ENCODE data around the gene STING1. TPM values are rescaled to one million over a fixed set of nuclear protein-coding genes. Genes with fewer than 3 reads are reported as not detected.

STING1 gene
- total and polyA plus RNA-seq, 2 donors (not counting 1 experiment from before 2014, with no cell fraction given): 70.2 to 78.4 TPM

DNA sequence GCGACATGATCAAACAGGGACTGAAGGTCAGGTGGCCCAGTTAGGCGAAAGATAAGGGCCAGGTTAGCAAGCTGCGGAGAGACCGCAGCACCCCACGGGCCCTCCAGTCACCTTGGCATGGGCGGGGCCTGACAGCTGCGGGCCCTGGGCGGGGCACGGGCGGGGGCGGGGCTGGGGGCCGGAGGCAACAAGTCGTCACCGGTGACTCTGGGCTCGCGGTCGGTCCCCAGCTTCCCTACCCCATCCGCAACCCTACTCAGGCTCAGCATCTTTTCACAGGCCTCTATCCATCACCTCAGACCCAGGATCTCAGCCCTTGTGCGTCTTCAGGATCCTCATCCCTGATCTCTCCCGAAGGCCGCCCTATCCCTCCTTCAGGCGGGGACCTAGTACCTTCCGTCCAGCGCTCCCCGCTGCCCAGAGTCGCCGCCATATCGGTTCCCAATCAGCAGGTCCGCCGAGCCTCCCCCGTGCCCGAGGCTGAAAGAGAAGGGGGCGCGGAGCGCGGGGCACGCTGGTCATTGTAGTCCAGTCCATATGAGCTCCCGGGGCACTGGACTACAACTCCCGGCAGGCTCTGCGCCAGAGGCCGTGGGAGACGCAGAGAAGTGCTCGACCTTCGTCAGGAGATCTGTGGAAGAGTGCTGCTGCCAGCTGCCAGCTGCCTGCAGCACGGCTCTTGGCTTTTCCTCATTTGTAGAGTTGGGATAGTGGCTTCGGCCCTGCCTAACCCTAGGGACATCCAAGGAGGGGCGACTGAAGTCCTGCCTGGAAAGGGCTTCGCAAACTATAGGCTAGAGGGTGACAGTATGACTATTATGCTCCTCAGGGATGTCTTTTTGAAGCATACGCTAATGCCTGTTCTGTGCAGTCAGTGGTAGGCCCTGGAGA is 43.3 kb downstream of the STING1 start, which contains the start of gene DNAJC18:
DNAJC18 (minus strand) TSS at position 513 of the 891 bp plus-strand sequence; CDS start at position 433, 80 bp downstream.
- Histone ChIP-seq H3K4me2 (ENCODE audit: extremely low read depth, insufficient read depth, low read length) (peak within 1 kb of the TSS; percentile 93), H3K4me1 (ENCODE audit: control insufficient read depth, extremely low read depth, insufficient read depth, low read length) (peaks cover 7% of the 10 kb centered on the region), H3K36me3 (ENCODE audit: control insufficient read depth, insufficient read depth, low read length) (no peaks in the 10 kb centered on the region), H3K27me3 (ENCODE audit: control insufficient read depth, insufficient read depth, low read length) (no peaks in the 10 kb centered on the region), H3K4me3 (replicated peaks in 1 of 4; ENCODE audit: control extremely low read depth in 1 of 4, insufficient read depth in 1 of 4, low read depth in 3 of 4, low read length in 4 of 4) (peak within 1 kb of the TSS; percentile 70 to 98 (median 82)), H4K20me1 (ENCODE audit: control insufficient read depth, extremely low read depth, insufficient read depth, low read length) (no peaks in the 10 kb centered on the region), H3K27ac (ENCODE audit: insufficient read depth, low read length) (peak within 1 kb of the TSS; percentile 95), H3K9me3 (ENCODE audit: control insufficient read depth, insufficient read depth, low read depth, low read length) (no peaks in the 10 kb centered on the region), H2AFZ (ENCODE audit: low read length) (peak within 1 kb of the TSS; percentile 100), H3K79me2 (ENCODE audit: control insufficient read depth, insufficient read depth, low read length) (no peaks in the 10 kb centered on the region), H3K9ac (ENCODE audit: insufficient read depth, low read length) (peak within 1 kb of the TSS; percentile 95)
- no peak for TF ChIP-seq EZH2 (IDR thresholded peaks at IDR 0.05; ENCODE audit: low read length, missing control alignments)
- TF ChIP-seq, protein P1, sequence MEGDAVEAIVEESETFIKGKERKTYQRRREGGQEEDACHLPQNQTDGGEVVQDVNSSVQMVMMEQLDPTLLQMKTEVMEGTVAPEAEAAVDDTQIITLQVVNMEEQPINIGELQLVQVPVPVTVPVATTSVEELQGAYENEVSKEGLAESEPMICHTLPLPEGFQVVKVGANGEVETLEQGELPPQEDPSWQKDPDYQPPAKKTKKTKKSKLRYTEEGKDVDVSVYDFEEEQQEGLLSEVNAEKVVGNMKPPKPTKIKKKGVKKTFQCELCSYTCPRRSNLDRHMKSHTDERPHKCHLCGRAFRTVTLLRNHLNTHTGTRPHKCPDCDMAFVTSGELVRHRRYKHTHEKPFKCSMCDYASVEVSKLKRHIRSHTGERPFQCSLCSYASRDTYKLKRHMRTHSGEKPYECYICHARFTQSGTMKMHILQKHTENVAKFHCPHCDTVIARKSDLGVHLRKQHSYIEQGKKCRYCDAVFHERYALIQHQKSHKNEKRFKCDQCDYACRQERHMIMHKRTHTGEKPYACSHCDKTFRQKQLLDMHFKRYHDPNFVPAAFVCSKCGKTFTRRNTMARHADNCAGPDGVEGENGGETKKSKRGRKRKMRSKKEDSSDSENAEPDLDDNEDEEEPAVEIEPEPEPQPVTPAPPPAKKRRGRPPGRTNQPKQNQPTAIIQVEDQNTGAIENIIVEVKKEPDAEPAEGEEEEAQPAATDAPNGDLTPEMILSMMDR (conservative IDR thresholded peaks at IDR 0.05 in 1 of 2, IDR thresholded peaks at IDR 0.05 in 1 of 2; ENCODE audit: low read depth in 1 of 2, low read length in 2 of 2): no peak
- peak; percentile 83 to 90 for DNase-seq (ENCODE audit: low read depth in 2 of 2)

DNA sequence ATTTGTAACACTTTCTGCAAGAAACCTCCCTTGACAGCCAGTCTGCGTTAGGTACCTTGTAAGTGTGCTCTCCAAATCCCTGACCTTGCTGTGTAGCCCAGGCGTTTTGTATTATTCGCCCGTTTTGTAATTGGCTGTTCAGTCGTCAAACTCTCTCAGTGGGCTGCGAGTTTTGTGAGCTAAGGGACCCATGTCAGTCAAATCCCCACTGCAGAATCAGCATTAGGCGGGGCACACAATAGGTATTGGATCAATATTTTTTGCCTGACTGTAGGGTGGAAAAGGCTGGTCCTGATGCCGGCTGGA is 43.9 kb downstream of the STING1 start:
- H3K9me3 ChIP-seq (ENCODE audit: control insufficient read depth, insufficient read depth, low read depth, low read length): no peaks in the 10 kb centered on the region
- H3K4me2 ChIP-seq (ENCODE audit: extremely low read depth, insufficient read depth, low read length): peak overlapping the region; percentile 93
- no peaks in the 10 kb centered on the region for H3K27me3 ChIP-seq (ENCODE audit: control insufficient read depth, insufficient read depth, low read length)
- TF ChIP-seq, protein P1 (conservative IDR thresholded peaks at IDR 0.05 in 1 of 2, IDR thresholded peaks at IDR 0.05 in 1 of 2; ENCODE audit: low read depth in 1 of 2, low read length in 2 of 2): no peak
- TF ChIP-seq EZH2 (IDR thresholded peaks at IDR 0.05; ENCODE audit: low read length, missing control alignments): no peak
- H2AFZ ChIP-seq (ENCODE audit: low read length): peak overlapping the region; percentile 73
- H3K9ac ChIP-seq (ENCODE audit: insufficient read depth, low read length): peak overlapping the region; percentile 32
- no peaks in the 10 kb centered on the region for H3K79me2 ChIP-seq (ENCODE audit: control insufficient read depth, insufficient read depth, low read length)
- no peak for DNase-seq (ENCODE audit: low read depth in 2 of 2)
- H3K36me3 ChIP-seq (ENCODE audit: control insufficient read depth, insufficient read depth, low read length): no peaks in the 10 kb centered on the region
- H3K4me1 ChIP-seq (ENCODE audit: control insufficient read depth, extremely low read depth, insufficient read depth, low read length): peaks cover 6% of the 10 kb centered on the region
- no peak overlapping the region for H3K27ac ChIP-seq (ENCODE audit: insufficient read depth, low read length)
- H4K20me1 ChIP-seq (ENCODE audit: control insufficient read depth, extremely low read depth, insufficient read depth, low read length): no peaks in the 10 kb centered on the region
- H3K4me3 ChIP-seq (replicated peaks in 1 of 4; ENCODE audit: control extremely low read depth in 1 of 4, insufficient read depth in 1 of 4, low read depth in 3 of 4, low read length in 4 of 4): peak overlapping the region; percentile 70 to 98 (median 82)

DNA sequence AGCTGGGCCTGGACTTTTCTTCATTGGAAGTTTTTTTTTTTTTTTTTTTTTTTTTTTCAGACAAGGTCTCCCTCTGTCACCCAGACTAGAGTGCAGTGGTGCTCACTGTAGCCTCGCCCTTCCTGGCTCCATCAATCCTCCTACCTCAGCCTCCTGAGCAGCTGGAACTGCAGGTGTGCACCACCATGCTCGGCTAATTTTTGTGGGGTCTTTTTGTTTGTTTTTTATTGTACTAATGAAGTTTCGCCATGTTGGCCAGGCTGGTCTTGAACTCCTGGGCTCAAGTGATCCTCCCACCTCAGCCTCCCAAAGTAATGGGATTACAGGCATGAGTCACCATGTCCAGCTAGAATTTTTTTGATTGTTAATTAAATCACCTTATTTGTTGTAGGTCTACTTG is 46.9 kb downstream of the STING1 start:
- Histone ChIP-seq H3K4me1 (ENCODE audit: control insufficient read depth, extremely low read depth, insufficient read depth, low read length) (peaks cover 4% of the 10 kb centered on the region), H3K36me3 (ENCODE audit: control insufficient read depth, insufficient read depth, low read length) (peaks cover 1% of the 10 kb centered on the region), H3K79me2 (ENCODE audit: control insufficient read depth, insufficient read depth, low read length) (no peaks in the 10 kb centered on the region), H3K9ac (ENCODE audit: insufficient read depth, low read length) (no peak overlapping the region), H3K4me2 (ENCODE audit: extremely low read depth, insufficient read depth, low read length) (no peak overlapping the region), H3K4me3 (replicated peaks in 1 of 4; ENCODE audit: control extremely low read depth in 1 of 4, insufficient read depth in 1 of 4, low read depth in 3 of 4, low read length in 4 of 4) (no peak overlapping the region), H2AFZ (ENCODE audit: low read length) (no peak overlapping the region), H3K27ac (ENCODE audit: insufficient read depth, low read length) (no peak overlapping the region), H3K27me3 (ENCODE audit: control insufficient read depth, insufficient read depth, low read length) (no peaks in the 10 kb centered on the region), H4K20me1 (ENCODE audit: control insufficient read depth, extremely low read depth, insufficient read depth, low read length) (no peaks in the 10 kb centered on the region), H3K9me3 (ENCODE audit: control insufficient read depth, insufficient read depth, low read depth, low read length) (no peaks in the 10 kb centered on the region)
- TF ChIP-seq, protein P1 (conservative IDR thresholded peaks at IDR 0.05 in 1 of 2, IDR thresholded peaks at IDR 0.05 in 1 of 2; ENCODE audit: low read depth in 1 of 2, low read length in 2 of 2): no peak
- no peak for TF ChIP-seq EZH2 (IDR thresholded peaks at IDR 0.05; ENCODE audit: low read length, missing control alignments)
- DNase-seq (ENCODE audit: low read depth in 2 of 2): no peak

Measured in fibroblast of lung (primary cell).